ENCODE results near the gene CD99.

DNA sequence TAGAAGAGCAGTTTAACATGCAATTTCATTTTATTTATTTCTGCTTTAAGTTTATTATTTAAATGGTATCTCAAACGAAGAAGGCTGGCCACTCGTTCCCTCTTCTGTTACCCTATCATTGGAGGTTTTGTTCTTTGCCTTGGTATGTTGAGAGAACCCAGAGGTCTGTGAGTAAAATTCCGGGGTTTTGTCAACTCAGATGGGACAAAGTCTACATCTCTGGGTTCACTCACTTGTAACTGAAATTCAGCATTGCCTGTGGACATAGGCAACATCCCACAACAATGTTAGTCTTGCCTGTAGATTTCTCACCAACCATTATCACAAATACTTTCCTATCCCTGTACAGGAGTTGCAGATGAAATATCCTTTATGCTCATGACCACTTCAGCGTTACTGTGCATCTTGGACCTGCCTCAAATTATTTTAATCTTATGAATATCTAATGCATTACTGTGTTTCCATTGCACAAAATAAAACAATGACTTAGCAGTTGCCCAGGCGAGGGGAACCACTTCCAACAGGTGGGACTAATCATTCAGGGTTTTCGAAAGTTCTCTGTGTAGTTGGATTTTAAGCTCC, 33.5 kb upstream of the CD99 start:
- TF ChIP-seq, protein P1, sequence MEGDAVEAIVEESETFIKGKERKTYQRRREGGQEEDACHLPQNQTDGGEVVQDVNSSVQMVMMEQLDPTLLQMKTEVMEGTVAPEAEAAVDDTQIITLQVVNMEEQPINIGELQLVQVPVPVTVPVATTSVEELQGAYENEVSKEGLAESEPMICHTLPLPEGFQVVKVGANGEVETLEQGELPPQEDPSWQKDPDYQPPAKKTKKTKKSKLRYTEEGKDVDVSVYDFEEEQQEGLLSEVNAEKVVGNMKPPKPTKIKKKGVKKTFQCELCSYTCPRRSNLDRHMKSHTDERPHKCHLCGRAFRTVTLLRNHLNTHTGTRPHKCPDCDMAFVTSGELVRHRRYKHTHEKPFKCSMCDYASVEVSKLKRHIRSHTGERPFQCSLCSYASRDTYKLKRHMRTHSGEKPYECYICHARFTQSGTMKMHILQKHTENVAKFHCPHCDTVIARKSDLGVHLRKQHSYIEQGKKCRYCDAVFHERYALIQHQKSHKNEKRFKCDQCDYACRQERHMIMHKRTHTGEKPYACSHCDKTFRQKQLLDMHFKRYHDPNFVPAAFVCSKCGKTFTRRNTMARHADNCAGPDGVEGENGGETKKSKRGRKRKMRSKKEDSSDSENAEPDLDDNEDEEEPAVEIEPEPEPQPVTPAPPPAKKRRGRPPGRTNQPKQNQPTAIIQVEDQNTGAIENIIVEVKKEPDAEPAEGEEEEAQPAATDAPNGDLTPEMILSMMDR (IDR thresholded peaks at IDR 0.05 in 4 of 5, conservative IDR thresholded peaks at IDR 0.05 in 1 of 5), result no peak
- no peak for TF ChIP-seq POLR2A (IDR thresholded peaks at IDR 0.05)

Measured in gastrocnemius medialis (tissue), 4 donors.